ENCODE data around the gene ZNF211. TPM values are rescaled to one million over a fixed set of nuclear protein-coding genes. Genes with fewer than 3 reads are reported as not detected.
A peak's percentile ranks its signal among the peaks of the same experiment; 100 is the strongest.

ZNF211 gene
- total and polyA plus RNA-seq, 10 of the 15 experiments (the other 5 are each of a cell fraction or from before 2014, with no cell fraction given), result 2.1 to 20.6 (median 9.3) TPM

- ChIA-PET CTCF (no interaction called here), RAD21 (ENCODE audit: unreplicated experiment) (no interaction called here), POLR2A (no interaction called here), SMC1A (ENCODE audit: uncharacterized antibody, unreplicated experiment) (no interaction called here)
- DNase-seq (ENCODE audit: low read depth, low spot score), result no peak
- 0 out of 2 replicates have a peak overlapping the region, but pooled peaks have one; percentile 13 for H3K4me2 ChIP-seq (ENCODE audit: control insufficient read depth, insufficient read depth)
- in situ Hi-C loops (cut with MboI), result no loop called here
- no peak for ATAC-seq
- no TSS peak for BruUV-seq (replicated peaks)
- intact Hi-C loops (cut with micrococcal nuclease; ENCODE audit: unreplicated experiment), result no loop called here
- no peaks in the 10 kb centered on the region for H3K36me3 ChIP-seq (ENCODE audit: control insufficient read depth in 2 of 2, insufficient read depth in 2 of 2, low read length in 1 of 2)
- no peak overlapping the region for H3K27ac ChIP-seq (ENCODE audit: control insufficient read depth, insufficient read depth)
- 48% methylated on average over 43 of the region's 64 CpGs for WGBS (ENCODE audit: insufficient coverage, insufficient replicate concordance, low lambda C conversion rate, missing lambda C conversion rate)
- H3K4me1 ChIP-seq (ENCODE audit: control insufficient read depth, insufficient read depth, low read length), result no peaks in the 10 kb centered on the region
- H3K79me2 ChIP-seq (ENCODE audit: control insufficient read depth, insufficient read depth, low read length), result no peaks in the 10 kb centered on the region
- no peak for FAIRE-seq
- TF ChIP-seq RBBP5 (conservative IDR thresholded peaks at IDR 0.05), result no peak
- TF ChIP-seq CBX5 (IDR thresholded peaks at IDR 0.05; ENCODE audit: low read depth), result no peak
- no peak for TF ChIP-seq POLR2A (IDR thresholded peaks at IDR 0.05; ENCODE audit: low read depth, low read length)
- TF ChIP-seq IRF5 (IDR thresholded peaks at IDR 0.05; ENCODE audit: borderline replicate concordance), result no peak
- no peak overlapping the region for H3K9ac ChIP-seq (ENCODE audit: control insufficient read depth, insufficient read depth, low read length)
- H2AFZ ChIP-seq (ENCODE audit: control insufficient read depth, low read depth, low read length), result no peak overlapping the region
- no peak overlapping the region for H3K4me3 ChIP-seq
- H4K20me1 ChIP-seq (ENCODE audit: control insufficient read depth, insufficient read depth), result no peaks in the 10 kb centered on the region
- no peaks in the 10 kb centered on the region; the same call in 2 of the 3 replicates for H3K9me3 ChIP-seq (replicated peaks; ENCODE audit: control insufficient read depth, insufficient read depth, low read length)
- H3K27me3 ChIP-seq (replicated peaks in 1 of 2; ENCODE audit: control insufficient read depth in 2 of 2, insufficient read depth in 2 of 2, low read length in 1 of 2), result no peaks in the 10 kb centered on the region; a peak in 1 of 4 replicates
These were observed 31.5 kb downstream of the ZNF211 start for GRCh38 chr19:57664269-57665127.

- ChIA-PET POLR2A (no interaction called here), CTCF (no interaction called here), SMC1A (ENCODE audit: uncharacterized antibody, unreplicated experiment) (no interaction called here), RAD21 (ENCODE audit: unreplicated experiment) (no interaction called here)
- in situ Hi-C loops (cut with MboI) (no loop called here), intact Hi-C loops (cut with micrococcal nuclease; ENCODE audit: unreplicated experiment) (no loop called here)
- Histone ChIP-seq H3K27me3 (replicated peaks in 1 of 2; ENCODE audit: control insufficient read depth in 2 of 2, insufficient read depth in 2 of 2, low read length in 1 of 2) (no peaks in the 10 kb centered on the region; a peak in 1 of 4 replicates), H4K20me1 (ENCODE audit: control insufficient read depth, insufficient read depth) (no peaks in the 10 kb centered on the region), H3K9ac (ENCODE audit: control insufficient read depth, insufficient read depth, low read length) (no peak overlapping the region), H3K4me2 (ENCODE audit: control insufficient read depth, insufficient read depth) (no peak overlapping the region), H3K79me2 (ENCODE audit: control insufficient read depth, insufficient read depth, low read length) (no peaks in the 10 kb centered on the region), H3K4me1 (ENCODE audit: control insufficient read depth, insufficient read depth, low read length) (no peaks in the 10 kb centered on the region), H3K9me3 (replicated peaks; ENCODE audit: control insufficient read depth, insufficient read depth, low read length) (no peaks in the 10 kb centered on the region; the same call in 2 of the 3 replicates), H3K4me3 (no peak overlapping the region), H3K27ac (ENCODE audit: control insufficient read depth, insufficient read depth) (no peak overlapping the region), H2AFZ (ENCODE audit: control insufficient read depth, low read depth, low read length) (no peak overlapping the region), H3K36me3 (ENCODE audit: control insufficient read depth in 2 of 2, insufficient read depth in 2 of 2, low read length in 1 of 2) (no peaks in the 10 kb centered on the region)
- no TSS peak for BruUV-seq (replicated peaks)
- WGBS (ENCODE audit: insufficient coverage, insufficient replicate concordance, low lambda C conversion rate, missing lambda C conversion rate), result 61% methylated on average over 9 of the region's 9 CpGs
- DNase-seq (ENCODE audit: low read depth, low spot score) (no peak), FAIRE-seq (no peak), ATAC-seq (no peak)
- no peak for TF ChIP-seq NFYB (IDR thresholded peaks at IDR 0.05; ENCODE audit: insufficient read depth, low read depth, low read length)
- TF ChIP-seq CEBPZ (IDR thresholded peaks at IDR 0.05; ENCODE audit: low read depth, low read length), result no peak
- no peak for TF ChIP-seq ZNF592 (IDR thresholded peaks at IDR 0.05)
These were observed 32.4 kb downstream of the ZNF211 start for GRCh38 chr19:57665261-57665806.
